Esophagus squamous epithelium (tissue), 5 donors: ENCODE measurements around the gene ZNF439. TPM values are rescaled to one million over a fixed set of nuclear protein-coding genes. Genes with fewer than 3 reads are reported as not detected.
"Not testable (repeated sequence)": the region's sequence is repeated elsewhere in the genome, so short reads cannot be mapped to it uniquely, and the experiment has no call there.

Source experiments
- DNase-seq: peaks from one replicate; lab custom pipeline; 2025; lab: John Stamatoyannopoulos, UW
- H3K27ac ChIP-seq, 4 donors: fragments of 200-600 bp; sonication (generic); one replicate each; pipeline ENCODE4 v1.5.1; 2016 to 2019; ENCODE audit warnings: mild to moderate bottlenecking in 1 of 4
- H3K27me3 ChIP-seq, 4 donors: fragments of 200-600 bp; sonication (generic); 1 replicate in 3 of 4; 2 replicates in 1 of 4; pipeline versions ENCODE4 v1.5.1 to v1.6.0; 2017 to 2021; ENCODE audit warnings: antibody characterized with exemption in 1 of 4
- H3K36me3 ChIP-seq, 3 donors: fragments of 200-600 bp; sonication (generic); one replicate each; pipeline ENCODE4 v1.5.1; 2016 to 2019
- H3K4me1 ChIP-seq, 3 donors: fragments of 200-600 bp; sonication (generic); one replicate each; pipeline ENCODE4 v1.5.1; 2017 to 2019
- H3K4me3 ChIP-seq, 4 donors: fragments of 200-600 bp; sonication (generic); 1 replicate in 3 of 4; 2 replicates in 1 of 4; pipeline ENCODE4 v1.5.1; 2016 to 2019; ENCODE audit warnings: mild to moderate bottlenecking in 2 of 4, moderate library complexity in 1 of 4
- H3K9me3 ChIP-seq, 3 donors: fragments of 200-600 bp; sonication (generic); one replicate each; pipeline ENCODE4 v1.5.1; 2016 to 2019
- POLR2A ChIP-seq, 4 donors: fragments of 450-650 bp; IDR thresholded peaks; one replicate each; pipeline ENCODE4 v1.6.1; 2017; ENCODE audit warnings: antibody characterized with exemption in 4 of 4, mild to moderate bottlenecking in 4 of 4, moderate library complexity in 3 of 4
- WGBS, 2 donors: methylation state at CpG; one replicate each; pipeline ENCODE4 v1.1.5; 2018; 5-methylcytosine and 5-hydroxymethylcytosine counted together
- intact Hi-C: fragments of 100-400 bp; cut with DNase I; formaldehyde crosslinking; loops from one replicate; pipeline ENCODE4 v1.15.0; 2022
- total RNA-seq, 4 donors: library from RNA; depleted of rRNA; stranded (reverse); fragments of >200 nt; gene quantifications; one replicate each; pipeline ENCODE4 v1.1.0, GENCODE V29; 2016
- TF ChIP-seq, protein P1 (sequence below), 6 experiments: fragments of 450-650 bp in 4 of 6; fragments of 200-600 bp in 2 of 6; sonication (generic) in 2 of 6; IDR thresholded peaks; one replicate each; pipeline ENCODE4 v1.5.1; 2016 to 2019; ENCODE audit warnings: antibody characterized with exemption in 6 of 6, mild to moderate bottlenecking in 4 of 6, moderate library complexity in 4 of 6
- donor health status: DM: yes; HTN: yes; CAD: no.

ZNF439 gene
- total RNA-seq, 4 donors from 2014 or later: 1.6 to 5.0 (median 2.0) TPM

DNA sequence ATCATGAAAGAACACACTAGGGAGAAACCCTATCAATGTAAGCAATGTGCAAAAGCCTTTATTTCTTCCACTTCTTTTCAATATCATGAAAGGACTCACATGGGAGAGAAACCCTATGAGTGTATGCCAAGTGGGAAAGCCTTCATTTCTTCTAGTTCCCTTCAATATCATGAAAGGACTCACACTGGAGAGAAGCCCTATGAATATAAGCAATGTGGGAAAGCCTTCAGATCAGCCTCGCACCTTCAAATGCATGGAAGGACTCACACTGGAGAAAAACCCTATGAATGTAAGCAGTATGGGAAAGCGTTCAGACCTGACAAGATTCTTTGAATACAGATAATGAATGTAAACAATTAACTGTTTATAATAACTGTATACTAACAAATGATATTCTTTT, 15.0 kb upstream of the ZNF439 start:
- Histone ChIP-seq H3K27me3 (no peaks in the 10 kb centered on the region), H3K4me1 (peaks cover 0 to 3% (median 0%) of the 10 kb centered on the region in 3 donors), H3K4me3 (no peak overlapping the region), H3K9me3 (peaks cover 5 to 96% (median 65%) of the 10 kb centered on the region in 3 donors), H3K27ac (no peak overlapping the region), H3K36me3 (peaks cover 24 to 63% (median 33%) of the 10 kb centered on the region in 3 donors)
- TF ChIP-seq, protein P1, sequence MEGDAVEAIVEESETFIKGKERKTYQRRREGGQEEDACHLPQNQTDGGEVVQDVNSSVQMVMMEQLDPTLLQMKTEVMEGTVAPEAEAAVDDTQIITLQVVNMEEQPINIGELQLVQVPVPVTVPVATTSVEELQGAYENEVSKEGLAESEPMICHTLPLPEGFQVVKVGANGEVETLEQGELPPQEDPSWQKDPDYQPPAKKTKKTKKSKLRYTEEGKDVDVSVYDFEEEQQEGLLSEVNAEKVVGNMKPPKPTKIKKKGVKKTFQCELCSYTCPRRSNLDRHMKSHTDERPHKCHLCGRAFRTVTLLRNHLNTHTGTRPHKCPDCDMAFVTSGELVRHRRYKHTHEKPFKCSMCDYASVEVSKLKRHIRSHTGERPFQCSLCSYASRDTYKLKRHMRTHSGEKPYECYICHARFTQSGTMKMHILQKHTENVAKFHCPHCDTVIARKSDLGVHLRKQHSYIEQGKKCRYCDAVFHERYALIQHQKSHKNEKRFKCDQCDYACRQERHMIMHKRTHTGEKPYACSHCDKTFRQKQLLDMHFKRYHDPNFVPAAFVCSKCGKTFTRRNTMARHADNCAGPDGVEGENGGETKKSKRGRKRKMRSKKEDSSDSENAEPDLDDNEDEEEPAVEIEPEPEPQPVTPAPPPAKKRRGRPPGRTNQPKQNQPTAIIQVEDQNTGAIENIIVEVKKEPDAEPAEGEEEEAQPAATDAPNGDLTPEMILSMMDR (IDR thresholded peaks at IDR 0.05): no peak
- TF ChIP-seq POLR2A (IDR thresholded peaks at IDR 0.05): no peak
- DNase-seq: no peak
- WGBS, 2 donors: 100% methylated on average over 2 of the region's 2 CpGs
- intact Hi-C loops: no loop called here

DNA sequence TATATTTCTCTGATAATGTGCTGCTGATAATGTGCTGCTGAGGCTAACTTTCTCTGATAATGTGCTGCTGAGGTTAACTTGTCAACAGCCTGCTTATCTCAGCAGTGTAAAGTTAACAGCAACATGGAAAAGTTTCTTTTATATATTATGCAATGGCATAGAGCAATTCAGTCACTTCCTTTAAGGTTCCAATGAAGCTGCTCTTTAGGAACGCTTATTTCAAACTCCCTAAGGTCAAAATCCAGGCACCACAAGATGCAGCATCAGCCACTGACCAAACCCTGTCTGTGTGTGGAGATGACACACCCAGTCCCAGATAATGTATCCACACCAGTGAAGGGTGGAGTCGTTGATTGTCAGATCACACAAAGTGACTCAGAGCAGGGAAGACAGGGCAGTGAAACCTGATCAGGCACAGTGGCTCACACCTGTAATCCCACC, 12.9 kb upstream of the ZNF439 start:
- intact Hi-C loops: not testable (repeated sequence)

DNA sequence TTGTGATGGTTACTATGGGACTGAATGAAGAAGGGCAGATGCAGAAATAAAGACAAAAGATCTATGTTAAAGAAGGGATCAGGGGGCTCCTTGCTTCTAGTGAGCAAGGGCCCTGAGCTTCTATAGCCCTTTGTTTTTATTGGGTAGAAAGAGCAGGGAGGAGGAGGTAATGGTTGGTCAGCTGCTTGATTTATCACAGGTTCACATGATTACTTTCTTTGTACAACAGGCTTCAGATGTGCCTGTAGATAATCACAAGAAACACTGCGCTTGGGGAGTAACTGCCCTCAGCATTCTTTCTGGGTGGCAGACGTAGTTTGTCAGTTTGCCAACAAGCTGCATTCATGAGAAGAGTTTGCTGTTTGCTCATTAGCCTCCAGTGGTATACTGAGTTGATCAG, 4.8 kb upstream of the ZNF439 start:
- no peak overlapping the region for H3K4me3 ChIP-seq
- TF ChIP-seq, protein P1 (IDR thresholded peaks at IDR 0.05): no peak
- TF ChIP-seq POLR2A (IDR thresholded peaks at IDR 0.05): no peak
- peaks cover 0 to 12% (median 0%) of the 10 kb centered on the region in 3 donors for H3K9me3 ChIP-seq
- peaks cover 0 to 10% (median 6%) of the 10 kb centered on the region in 3 donors for H3K4me1 ChIP-seq
- intact Hi-C loops: no loop called here
- H3K27me3 ChIP-seq: no peaks in the 10 kb centered on the region
- WGBS, 2 donors: 14 to 38% methylated on average over 2 of the region's 2 CpGs
- H3K27ac ChIP-seq: no peak overlapping the region
- no peaks in the 10 kb centered on the region for H3K36me3 ChIP-seq
- no peak for DNase-seq

More for the DNA sequence above, 12.9 kb upstream of the ZNF439 start:
- not testable (repeated sequence) for H3K27me3 ChIP-seq, H3K4me3 ChIP-seq, DNase-seq, H3K4me1 ChIP-seq
- 62 to 100% methylated on average over 1 to 2 of the region's 2 CpGs for WGBS, 2 donors
- Histone ChIP-seq H3K9me3 (peaks cover 5 to 88% (median 50%) of the 10 kb centered on the region in 3 donors), H3K27ac (peak overlapping the region in 2 of 4 donors; percentile 45 to 75), H3K36me3 (peaks cover 19 to 42% (median 28%) of the 10 kb centered on the region in 3 donors)

DNA sequence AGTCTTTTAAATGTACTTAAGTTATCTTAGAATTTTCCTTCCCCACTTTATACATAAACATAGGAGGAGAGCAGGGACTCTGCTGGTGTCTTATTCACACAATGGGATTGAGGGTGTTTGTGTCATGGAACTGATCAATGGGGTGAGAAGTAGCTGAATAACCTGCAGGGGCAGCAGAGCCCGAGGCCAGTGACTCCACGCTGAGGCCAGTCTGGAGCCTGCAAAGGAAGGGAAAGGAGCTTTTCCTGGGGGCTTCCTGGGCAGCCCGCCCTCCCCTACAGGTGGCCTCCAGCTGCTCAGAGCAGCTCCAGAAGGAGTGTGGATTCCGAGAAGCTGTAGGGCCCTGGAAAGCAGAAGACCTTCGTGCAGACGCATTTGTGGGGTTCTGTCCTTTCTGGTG, 911 bp upstream of the ZNF439 start:
- H3K27me3 ChIP-seq, intact Hi-C loops, H3K4me3 ChIP-seq, H3K36me3 ChIP-seq, H3K27ac ChIP-seq, DNase-seq, H3K9me3 ChIP-seq: not testable (repeated sequence)
- peaks cover 7 to 25% (median 10%) of the 10 kb centered on the region in 3 donors for H3K4me1 ChIP-seq
- 58 to 63% methylated on average over 2 to 5 of the region's 6 CpGs for WGBS, 2 donors

DNA sequence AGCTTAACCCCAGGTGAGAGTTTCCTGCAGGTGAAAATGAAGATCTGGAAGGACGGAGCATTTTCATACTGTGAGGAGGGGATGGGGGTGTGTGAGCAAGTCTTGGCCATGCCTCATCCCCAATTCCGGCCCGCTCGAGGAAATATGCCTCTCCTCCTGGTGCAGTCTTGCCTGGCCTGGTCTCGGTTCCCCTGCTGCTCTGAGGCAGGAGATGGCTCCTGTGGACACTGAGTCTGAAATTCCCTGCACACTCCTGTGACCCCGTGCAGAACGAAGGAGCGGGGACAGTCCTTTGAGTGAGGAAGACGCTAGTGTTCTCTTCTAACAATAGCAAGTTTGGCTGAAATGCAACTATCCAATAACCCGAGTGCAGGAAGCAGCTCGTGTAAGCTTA, 329 bp upstream of the ZNF439 start:
- TF ChIP-seq POLR2A (IDR thresholded peaks at IDR 0.05): no peak
- TF ChIP-seq, protein P1 (IDR thresholded peaks at IDR 0.05): no peak
- 36 to 44% methylated on average over 6 to 7 of the region's 11 CpGs for WGBS, 2 donors
- H3K36me3 ChIP-seq: no peaks in the 10 kb centered on the region
- intact Hi-C loops: no loop called here
- no peaks in the 10 kb centered on the region for H3K27me3 ChIP-seq
- DNase-seq: no peak
- peak overlapping the region in 3 of 4 donors; percentile 49 to 77 (median 76) for H3K27ac ChIP-seq
- peaks cover 0 to 4% (median 0%) of the 10 kb centered on the region in 3 donors for H3K9me3 ChIP-seq
- peaks cover 7 to 25% (median 10%) of the 10 kb centered on the region in 3 donors for H3K4me1 ChIP-seq
- H3K4me3 ChIP-seq: peak overlapping the region; percentile 47 to 73 (median 62)

DNA sequence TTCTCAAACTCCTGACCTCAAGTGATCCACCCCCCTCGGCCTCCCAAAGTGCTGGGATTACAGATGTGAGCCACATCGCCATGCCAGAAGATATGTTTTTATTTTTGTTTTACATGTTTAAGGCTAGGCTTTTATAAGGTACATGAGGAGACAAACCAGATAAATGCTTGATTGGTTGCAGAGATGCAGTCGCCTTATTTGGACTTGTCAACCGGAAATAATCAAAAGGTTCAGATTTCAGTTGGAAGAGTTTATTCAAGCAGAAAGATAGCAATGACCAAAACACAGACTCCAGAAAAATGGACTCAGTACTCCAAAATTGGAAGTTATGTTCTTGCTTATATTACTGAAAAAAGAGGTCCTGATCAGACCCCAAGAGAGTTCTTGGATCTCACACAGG, 1.8 kb downstream of the ZNF439 start:
- DNase-seq, H3K27me3 ChIP-seq, H3K36me3 ChIP-seq, intact Hi-C loops, H3K27ac ChIP-seq, H3K9me3 ChIP-seq, H3K4me3 ChIP-seq: not testable (repeated sequence)
- 91 to 95% methylated on average over 4 of the region's 4 CpGs for WGBS, 2 donors
- H3K4me1 ChIP-seq: peaks cover 7 to 25% (median 10%) of the 10 kb centered on the region in 3 donors
